HepG2 (cell line): Measurements from ENCODE around the gene TMEM200B.
"Not testable (repeated sequence)": the region's sequence is repeated elsewhere in the genome, so short reads cannot be mapped to it uniquely, and the experiment has no call there.

ENCODE experiments used
- FOXK1 ChIP-seq: sonication (generic); formaldehyde crosslinking; IDR thresholded peaks from 2 replicates; pipeline ENCODE4 v1.4.0; 2020; ENCODE audit warnings: low read depth, missing genetic modification reagents, borderline replicate concordance
- JARID2 ChIP-seq: sonication (generic); formaldehyde crosslinking; IDR thresholded peaks from 2 replicates; pipeline ENCODE4 v1.8.1; 2023; ENCODE audit warnings: missing genetic modification reagents, inconsistent platforms; ENCODE audit not compliant: insufficient replicate concordance
- MAFF ChIP-seq: IDR thresholded peaks from 2 replicates; pipeline ENCODE4 v1.6.1; 2011; ENCODE audit warnings: low read depth, low read length, improper control_type of control experiment
- MZF1 ChIP-seq: sonication (generic); formaldehyde crosslinking; IDR thresholded peaks from 2 replicates; pipeline ENCODE4 v1.8.1; 2023; ENCODE audit warnings: mild to moderate bottlenecking, missing genetic modification reagents, borderline replicate concordance
- NCOA5 ChIP-seq: sonication (generic); formaldehyde crosslinking; IDR thresholded peaks from 2 replicates; pipeline ENCODE4 v1.4.0; 2020; ENCODE audit warnings: missing genetic modification reagents
- POLR2G ChIP-seq: fragments of 200-400 bp; formaldehyde crosslinking; IDR thresholded peaks from 2 replicates; pipeline ENCODE4 v1.6.1; 2018; ENCODE audit warnings: mild to moderate bottlenecking, low read depth, low read length, moderate library complexity
- SP5 ChIP-seq: IDR thresholded peaks from 2 replicates; pipeline ENCODE4 v1.6.1; 2016; ENCODE audit warnings: low read depth, borderline replicate concordance
- ZKSCAN1 ChIP-seq: fragments of 150-350 bp; IDR thresholded peaks from 2 replicates; pipeline ENCODE4 v1.6.1; 2014; ENCODE audit warnings: low read length
- ZNF253 ChIP-seq: sonication (generic); formaldehyde crosslinking; IDR thresholded peaks from 2 replicates; pipeline ENCODE4 v1.8.0; 2022; ENCODE audit warnings: mild to moderate bottlenecking, missing genetic modification reagents, borderline replicate concordance
- ZNF274 ChIP-seq: sonication (generic); formaldehyde crosslinking; IDR thresholded peaks from 2 replicates; pipeline ENCODE4 v1.5.1; 2020; ENCODE audit warnings: mild to moderate bottlenecking, missing genetic modification reagents
- ZSCAN29 ChIP-seq: sonication (generic); formaldehyde crosslinking; conservative IDR thresholded peaks from 2 replicates; pipeline ENCODE4 v1.4.0; 2020; ENCODE audit warnings: mild to moderate bottlenecking, missing genetic modification reagents
- ZZZ3 ChIP-seq: sonication (generic); formaldehyde crosslinking; IDR thresholded peaks from 2 replicates; pipeline ENCODE4 v1.4.0; 2020; ENCODE audit warnings: missing genetic modification reagents, mild to moderate bottlenecking, borderline replicate concordance
- TF ChIP-seq, protein P1 (sequence below): sonication (generic); formaldehyde crosslinking; IDR thresholded peaks from 2 replicates; pipeline ENCODE4 v1.4.0; 2020; ENCODE audit warnings: missing genetic modification reagents

DNA sequence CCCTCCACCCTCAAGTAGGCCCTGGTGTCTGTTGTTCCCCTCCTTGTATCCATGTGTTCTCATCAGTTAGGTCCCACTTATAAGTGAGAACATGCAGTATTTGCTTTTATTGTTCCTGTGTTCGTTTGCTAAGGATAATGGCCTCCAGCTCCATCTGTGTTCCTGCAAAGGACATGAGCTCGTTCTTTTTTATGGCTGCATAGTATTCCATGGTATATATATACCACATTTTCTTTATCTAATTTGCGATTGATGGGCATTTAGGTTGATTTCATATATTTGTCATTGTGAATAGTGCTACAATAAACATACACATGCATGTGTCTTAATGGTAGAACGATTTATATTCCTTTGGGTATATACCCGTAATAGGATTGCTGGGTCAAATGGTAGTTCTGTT is 31.0 kb downstream of the TMEM200B start:
- TF ChIP-seq ZZZ3; ZNF274 (CRISPR knock-in tag); ZKSCAN1; MZF1 (CRISPR knock-in tag); NCOA5 (CRISPR knock-in tag); ZSCAN29; MAFF; FOXK1; ZNF253; JARID2; POLR2G; SP5 (CRISPR knock-in tag): not testable (repeated sequence)
- TF ChIP-seq, protein P1, sequence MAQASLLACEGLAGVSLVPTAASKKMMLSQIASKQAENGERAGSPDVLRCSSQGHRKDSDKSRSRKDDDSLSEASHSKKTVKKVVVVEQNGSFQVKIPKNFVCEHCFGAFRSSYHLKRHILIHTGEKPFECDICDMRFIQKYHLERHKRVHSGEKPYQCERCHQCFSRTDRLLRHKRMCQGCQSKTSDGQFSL (CRISPR knock-in tag), result not testable (repeated sequence)
